Amniotic stem cell (primary cell): Measurements from ENCODE around the gene IL10RB.
"Not testable (repeated sequence)": the region's sequence is repeated elsewhere in the genome, so short reads cannot be mapped to it uniquely, and the experiment has no call there.

Experiments
- DNase-seq: peaks from one replicate; lab custom pipeline; 2025; lab: John Stamatoyannopoulos, UW

Gene IL10RB

DNA sequence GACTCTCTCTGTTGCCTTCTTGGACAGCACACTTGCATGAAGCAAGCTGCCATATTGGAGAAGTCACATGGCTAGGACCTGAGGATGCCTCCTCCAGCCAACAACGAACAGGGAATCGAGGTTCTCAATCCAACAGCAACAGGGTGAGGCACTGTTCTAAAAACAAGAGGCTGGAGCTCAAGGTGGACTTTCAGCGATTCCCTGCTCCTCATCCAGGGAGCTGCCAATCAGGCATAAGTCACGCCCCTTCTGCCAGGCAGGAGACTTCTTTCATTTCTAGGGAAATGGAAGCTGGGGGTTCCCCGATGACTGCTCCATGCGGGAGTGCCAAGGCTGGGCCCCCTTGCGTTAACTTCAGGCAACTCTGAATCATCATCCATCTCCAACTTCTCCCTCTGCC lies 35.9 kb downstream of the IL10RB start:
- no peak for DNase-seq

DNA sequence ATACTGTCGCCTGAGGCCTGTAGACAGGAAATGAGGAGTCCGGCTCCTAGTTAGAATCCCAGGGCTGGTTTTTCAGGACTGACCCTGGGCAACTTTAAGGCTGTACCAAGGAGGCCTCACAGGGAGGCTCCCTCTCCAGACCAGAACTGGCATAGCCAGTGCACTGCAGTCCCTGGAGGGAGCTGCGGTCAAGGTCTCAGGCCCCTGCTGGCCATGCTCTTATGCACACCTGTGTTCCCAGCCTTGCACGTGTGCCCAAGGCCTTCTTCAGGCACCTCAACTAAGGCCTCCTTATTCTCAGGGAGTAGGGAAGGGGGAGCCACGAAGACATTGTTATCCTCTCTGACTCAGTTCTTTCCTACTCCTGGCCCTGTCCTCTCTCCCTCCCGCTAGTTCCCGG lies 36.6 kb downstream of the IL10RB start:
- DNase-seq = no peak

DNA sequence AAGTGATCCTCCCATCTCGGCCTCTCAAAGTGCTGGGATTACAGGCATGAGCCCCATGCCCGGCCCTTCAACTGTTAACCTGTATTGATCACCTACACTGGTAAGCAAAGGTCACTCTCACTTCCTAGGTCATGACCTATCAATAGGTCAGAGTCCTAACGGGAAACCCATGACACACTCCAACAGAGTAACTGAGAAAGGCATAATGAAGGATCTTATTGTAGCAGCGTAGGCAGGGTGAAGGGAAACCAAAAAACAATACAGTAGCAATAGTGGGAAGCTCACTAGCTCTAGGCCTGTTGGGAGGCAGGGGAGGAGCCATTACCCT lies 39.1 kb downstream of the IL10RB start:
- DNase-seq = no peak

DNA sequence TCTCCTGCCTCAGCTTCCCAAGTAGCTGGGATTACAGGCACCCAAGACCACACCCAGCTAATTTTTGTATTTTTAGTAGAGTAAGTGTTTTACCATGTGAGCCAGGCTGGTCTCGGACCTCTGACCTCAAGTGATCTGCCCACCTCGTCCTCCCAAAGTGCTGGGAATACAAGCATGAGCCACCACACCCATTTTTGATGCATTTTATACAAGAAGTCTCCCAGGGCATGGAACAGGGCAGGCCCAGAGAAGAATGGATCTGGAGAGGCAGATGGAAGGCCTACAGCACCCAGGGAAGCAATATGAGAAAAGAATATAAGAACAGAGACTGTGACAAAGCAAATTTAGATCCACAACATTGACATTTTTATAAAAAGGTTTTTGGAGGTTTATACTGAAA lies 39.8 kb downstream of the IL10RB start:
- DNase-seq = no peak

DNA sequence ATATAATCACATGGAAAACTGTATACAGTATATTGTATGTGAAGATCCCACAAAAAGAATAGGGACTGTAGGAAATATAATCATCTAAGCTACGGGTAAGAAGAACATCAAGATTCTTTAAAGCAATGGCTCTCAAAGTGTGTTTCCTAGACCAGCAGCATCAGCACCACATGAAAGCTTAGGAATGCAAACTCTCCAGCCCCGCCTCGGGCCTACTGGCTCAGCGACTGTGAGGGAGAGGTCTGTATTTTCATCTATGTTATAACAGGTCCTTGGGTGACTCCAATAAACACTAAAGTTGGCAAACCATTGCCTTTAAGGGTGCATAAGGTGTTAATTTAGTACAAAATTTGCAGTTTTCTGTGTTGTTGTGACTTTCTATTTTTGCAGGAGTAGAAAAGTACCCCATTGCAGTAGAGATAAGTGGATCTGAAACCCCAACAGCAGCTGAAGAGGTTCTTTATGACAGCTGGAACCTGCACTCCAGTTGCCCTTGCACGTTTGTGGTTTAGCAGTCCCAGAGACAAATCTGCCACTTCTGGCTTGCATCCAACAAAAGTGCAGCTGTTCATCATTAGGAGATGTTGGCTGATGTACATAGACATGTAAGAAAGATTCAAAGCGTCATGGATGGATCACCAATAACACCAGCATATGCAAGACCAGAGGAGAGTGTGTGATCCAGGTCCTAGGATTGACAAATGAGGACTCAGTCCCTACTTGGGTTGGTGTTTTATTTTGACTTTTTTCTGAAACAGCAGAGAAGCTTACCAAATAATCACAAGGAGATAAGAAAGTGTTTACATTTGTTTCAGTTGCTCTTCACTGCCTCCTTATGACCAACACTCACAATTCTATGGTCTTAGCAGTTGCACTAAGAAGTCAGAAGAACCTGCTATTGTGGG lies 42.7 kb downstream of the IL10RB start:
- no peak for DNase-seq

DNA sequence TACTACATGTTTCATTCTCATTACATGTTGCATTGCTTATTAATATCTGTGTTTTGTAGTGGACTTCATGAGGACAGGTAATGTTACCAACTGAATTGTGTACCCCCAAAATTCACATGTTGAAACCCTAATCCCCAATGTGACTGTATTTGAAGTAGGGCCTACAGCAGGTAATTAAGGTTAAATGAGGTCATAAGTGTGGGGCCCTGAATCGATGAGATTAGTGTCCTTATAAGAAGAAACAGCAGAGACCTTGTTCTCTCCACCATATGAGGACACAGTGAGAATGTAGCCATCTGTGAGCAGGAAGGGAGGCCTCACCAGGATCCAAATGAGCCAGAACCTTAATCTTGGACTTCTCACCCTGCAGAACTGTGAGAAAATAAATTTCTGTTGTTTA lies 43.6 kb downstream of the IL10RB start:
- DNase-seq = no peak

DNA sequence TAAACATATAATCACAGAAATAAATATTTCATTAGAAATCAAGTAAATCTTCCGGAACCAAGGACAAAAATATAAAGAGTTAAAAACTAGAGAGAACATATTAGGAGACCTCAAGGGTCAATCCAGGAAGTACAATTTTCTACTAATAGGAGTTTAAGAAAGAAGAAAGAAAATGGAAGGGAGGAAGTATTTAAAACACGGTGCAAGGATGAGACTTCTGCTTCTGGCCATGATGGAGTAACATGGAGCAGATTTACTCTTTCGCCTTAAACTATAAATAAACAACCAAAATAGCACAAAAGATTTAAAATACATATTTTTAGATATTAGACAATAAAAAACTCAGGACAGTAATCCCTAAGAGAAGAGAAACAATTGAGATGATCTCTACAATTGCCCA lies 46.0 kb downstream of the IL10RB start:
- no peak for DNase-seq

DNA sequence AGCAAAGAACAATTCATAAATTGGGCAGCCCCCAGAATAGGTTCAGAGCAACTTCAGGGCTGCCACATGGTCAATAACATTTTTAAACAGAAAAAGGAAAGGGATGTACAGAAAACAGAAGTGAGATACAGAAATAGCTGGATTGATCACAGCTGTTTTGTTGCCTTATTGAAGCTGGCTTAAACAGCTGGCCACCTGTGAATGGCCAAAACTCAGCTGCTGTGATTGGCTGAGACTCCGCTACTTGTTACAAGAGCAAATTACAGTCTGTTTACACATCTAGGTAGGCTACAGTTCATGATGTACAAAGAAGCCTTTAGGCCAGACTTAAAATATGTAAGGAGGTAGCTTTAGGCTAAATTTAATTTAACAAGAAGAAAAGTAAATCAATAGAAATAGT lies 47.0 kb downstream of the IL10RB start:
- no peak for DNase-seq

DNA sequence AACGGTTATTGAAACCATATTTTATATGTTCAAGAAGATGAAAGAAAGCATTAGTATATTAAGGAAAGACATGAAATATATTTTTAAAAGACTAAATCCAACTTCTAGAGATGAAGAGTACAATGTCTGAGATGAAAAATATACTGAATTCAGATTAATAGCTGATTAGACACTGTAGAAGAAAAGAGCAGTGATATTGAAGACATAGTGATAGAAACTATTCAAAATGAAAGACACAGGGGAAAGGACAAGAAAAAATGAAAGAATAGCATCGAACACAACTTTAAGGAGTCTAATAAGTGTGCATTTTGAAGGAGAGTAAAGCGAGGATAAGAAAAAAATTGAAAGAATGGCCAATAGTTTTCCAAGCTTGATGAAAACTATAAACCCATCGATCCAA lies 47.4 kb downstream of the IL10RB start:
- no peak for DNase-seq

DNA sequence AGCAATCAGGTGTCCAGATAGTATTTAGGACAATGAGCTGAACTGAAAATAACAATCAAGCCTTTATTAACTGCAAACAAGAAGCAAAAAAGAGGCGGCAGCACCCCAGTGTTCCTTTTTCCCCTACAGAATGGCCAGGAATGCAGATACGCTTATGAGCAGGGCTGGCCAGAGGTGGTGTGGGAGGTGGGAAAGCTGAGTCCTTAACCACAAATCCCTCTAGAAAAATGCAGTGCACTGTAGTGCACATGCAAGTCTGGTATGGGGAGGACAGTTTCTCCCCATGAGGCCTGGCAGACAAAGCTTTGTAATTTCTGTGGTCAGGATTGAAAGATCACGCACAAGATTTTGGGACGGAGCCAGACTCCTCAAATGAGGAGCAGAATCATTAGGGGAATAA lies 47.9 kb downstream of the IL10RB start:
- DNase-seq = no peak

DNA sequence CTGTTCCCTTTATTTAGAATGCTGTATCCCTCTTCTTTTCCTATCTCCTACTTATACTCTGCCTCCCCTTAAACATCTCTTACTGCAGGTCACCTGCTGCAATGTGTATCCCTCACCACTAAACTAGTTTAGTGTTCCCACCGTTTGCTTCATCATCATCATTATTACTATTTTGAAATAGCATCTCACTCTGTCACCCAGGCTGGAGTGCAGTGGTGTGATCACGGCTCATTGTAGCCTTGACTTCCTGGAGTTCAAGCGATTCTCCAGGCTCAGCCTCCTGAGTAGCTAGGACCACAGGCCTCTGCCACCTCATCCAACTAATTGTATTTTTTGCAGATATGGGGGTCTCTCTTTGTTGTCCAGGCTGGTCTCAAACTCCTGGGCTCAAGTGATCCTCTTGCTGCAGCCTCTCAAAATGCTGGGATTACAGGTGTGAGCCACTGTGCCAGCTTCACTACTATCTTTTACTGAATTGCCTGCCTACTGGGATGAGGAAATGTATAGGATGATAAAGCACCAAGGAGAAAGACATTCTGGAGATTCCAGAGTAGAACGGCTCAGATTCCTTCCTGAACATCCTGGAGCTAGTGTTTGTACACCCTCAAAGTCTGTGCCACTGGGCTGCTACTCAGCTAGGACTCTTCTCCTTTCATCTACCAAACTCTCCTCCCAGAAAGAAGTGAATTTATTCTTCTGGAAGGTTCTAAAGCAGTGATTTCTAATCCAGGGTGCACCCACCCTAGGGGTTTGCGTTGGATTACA lies 50.0 kb downstream of the IL10RB start:
- no peak for DNase-seq

DNA sequence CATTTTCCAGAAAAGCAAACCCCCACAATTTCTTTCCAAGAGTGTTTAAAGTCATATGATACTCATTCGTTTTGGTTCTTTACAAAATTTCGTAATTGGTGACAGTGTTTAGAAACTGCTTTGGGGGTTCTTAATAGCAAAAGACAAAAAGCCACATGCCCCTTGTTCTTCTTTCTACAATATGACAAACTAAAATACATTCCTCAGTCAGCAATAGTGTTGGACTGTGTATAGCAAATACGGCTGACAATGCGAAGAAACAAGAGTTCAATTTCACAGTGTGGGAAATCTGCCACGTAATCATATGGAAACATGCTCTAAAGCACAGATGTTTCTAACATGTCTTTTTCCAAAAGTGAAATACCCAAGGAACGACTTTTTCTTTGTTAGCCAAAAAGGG lies 51.0 kb downstream of the IL10RB start:
- no peak for DNase-seq

DNA sequence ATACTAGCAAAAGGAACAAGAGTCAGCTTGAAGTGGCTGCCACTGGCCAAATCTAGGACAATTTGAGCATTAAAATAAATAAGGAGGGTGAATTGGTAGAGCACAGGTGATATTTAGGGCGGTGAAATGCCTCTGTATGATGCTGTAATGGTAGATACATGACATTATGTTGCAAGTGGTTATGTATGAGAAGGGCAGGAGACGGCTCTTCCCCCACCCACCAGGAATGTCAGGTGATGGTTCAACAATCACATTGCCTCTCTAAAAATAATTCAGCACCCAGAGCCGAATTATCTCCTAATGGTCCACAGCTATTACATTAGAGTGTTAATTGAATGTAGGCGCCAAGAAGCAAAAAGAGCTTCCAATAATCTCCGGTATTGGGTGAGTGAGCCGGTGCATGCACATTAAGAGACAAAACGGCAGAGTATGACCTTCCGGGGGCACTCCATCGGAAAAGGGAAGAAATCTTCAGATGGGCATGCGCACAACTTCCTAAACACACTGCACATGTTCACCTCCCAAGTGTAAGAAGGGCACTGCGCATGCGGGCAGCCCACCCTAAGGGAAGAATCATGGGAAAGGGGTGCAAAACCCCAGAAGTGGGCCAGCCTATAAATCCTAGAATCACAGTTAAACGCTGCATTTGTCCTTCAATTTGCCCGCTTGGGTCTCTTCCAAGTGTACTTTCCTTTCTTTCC lies 51.8 kb downstream of the IL10RB start:
- no peak for DNase-seq

DNA sequence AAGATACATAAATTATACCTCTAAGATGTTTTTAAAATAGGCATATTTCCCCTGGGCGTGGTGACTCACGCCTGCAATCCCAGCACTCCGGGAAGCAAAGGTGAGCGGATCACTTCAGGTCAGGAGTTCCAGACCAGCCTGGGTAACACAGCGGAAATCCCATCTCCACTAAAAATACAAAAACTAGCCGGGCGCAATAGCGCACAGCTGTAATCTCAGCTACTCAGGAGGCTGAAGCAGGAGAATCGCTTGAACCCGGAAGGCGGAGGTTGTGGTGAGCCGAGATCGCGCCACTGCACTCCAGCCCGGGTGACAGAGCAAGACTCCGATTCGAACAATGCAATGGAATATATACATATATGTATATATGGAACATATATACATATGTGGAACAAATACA lies 54.8 kb downstream of the IL10RB start:
- DNase-seq = not testable (repeated sequence)

DNA sequence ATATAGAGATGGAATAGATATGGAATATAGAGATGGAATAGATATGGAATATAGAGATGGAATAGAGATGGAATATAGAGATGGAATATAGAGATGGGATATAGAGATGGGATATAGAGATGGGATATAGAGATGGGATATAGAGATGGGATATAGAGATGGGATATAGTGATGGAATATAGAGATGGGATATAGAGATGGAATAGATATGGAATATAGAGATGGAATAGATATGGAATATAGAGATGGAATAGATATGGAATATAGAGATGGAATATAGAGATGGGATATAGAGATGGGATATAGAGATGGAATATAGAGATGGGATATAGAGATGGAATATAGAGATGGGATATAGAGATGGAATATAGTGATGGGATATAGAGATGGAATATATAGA lies 57.4 kb downstream of the IL10RB start:
- DNase-seq = not testable (repeated sequence)

DNA sequence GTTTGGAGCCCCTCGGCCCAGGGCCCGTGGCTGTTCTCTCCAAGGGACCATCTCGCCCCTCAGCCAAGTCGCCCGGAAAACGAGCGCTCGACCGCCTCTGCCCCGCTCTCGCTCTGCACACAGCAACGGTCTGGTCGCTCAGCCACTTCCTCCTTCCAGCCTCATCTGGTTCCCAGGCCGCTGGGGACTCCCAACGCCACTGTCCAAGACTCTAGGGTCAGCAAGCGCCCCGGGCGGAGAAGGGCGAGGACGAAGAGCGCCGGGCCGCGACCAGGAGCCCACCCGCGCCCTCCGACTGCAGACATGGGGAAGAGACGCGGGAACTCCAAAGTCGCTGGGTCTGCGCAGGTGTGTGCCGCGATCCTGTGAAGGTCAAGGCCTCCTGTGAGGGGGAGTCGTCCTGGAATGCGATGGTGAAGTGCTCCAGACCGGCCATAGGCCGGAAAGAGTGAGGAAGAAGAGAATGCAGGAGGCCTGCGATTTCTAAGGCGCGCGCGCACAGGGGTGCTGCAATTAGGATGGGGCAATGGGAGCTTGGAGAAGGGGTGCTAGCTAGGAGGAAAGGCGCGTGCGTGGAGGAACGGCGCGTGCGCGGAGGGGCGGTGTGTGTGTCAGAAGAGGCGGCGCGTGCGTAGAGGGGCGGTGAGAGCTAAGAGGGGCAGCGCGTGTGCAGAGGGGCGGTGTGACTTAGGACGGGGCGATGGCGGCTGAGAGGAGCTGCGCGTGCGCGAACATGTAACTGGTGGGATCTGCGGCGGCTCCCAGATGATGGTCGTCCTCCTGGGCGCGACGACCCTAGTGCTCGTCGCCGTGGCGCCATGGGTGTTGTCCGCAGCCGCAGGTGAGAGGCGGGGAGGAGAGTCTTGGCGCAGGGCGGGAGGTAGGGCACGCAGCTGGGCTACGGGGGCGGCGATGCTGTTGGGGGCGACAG lies 58.4 kb downstream of the IL10RB start, which contains the start of gene IFNAR1:
Gene IFNAR1, plus strand, starts transcription at position 680 of the 931 bp plus-strand sequence. Its CDS starts 86 bp downstream, at position 766.
- peak; percentile 98 for DNase-seq

DNA sequence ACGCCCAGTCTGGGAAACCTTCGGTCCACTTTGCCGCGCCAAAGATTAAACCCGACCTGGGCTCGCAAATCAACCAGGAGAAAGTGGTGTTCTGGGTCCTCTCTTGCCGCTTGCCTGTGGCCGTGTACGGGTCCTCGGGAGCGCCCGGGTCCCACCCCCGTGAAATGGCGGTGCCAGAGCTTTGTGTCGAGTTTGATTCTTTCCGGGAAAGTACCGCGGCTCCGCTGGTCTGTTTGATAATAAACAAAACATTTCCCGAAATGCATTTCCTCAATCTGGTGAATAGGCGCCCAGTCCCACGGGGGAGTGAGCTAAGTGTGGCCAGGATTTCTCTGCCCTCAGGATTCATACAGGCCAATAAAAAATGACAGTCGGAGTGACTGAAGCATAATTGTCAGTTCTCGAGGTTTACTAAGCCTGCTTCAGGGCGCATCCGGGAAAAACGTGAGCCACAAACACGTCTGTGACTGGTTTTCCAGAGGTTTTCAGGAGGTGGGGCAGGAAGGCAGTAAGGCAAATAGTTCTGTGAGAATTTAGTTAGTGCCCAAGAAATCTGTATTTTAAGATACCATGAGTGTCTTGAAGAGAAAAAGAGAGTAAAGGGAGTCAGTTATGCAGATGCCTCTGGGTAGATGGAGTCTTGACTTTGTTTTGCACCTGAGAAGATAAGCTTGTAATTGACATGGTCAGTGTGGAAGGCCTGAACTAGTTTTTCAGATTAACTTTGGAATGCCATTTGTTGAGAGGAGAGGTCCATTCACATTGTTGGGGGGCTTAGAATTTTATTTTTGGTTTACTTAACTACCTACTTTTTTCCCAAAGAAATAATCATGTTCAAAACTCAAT lies 59.3 kb downstream of the IL10RB start:
- DNase-seq = peak; percentile 43

DNA sequence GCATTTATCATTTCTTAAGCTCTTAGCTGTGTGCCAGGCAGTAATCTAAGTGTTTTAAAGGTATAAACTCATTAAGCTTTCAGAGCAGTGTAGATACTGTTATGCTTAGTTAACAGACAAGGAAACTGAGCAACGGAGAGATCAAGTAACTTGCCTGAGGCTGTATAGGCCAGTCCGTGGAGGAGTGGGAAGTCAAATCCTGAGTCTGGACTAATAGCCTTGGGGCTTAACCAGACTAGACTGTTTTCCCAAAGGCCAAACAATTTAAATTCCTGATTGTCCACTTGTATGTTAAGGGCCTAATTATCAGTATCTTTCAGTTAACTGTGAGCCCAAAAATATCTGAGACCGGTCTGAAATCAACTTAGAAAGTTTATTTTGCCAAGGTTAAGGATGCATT lies 61.2 kb downstream of the IL10RB start:
- DNase-seq = no peak

DNA sequence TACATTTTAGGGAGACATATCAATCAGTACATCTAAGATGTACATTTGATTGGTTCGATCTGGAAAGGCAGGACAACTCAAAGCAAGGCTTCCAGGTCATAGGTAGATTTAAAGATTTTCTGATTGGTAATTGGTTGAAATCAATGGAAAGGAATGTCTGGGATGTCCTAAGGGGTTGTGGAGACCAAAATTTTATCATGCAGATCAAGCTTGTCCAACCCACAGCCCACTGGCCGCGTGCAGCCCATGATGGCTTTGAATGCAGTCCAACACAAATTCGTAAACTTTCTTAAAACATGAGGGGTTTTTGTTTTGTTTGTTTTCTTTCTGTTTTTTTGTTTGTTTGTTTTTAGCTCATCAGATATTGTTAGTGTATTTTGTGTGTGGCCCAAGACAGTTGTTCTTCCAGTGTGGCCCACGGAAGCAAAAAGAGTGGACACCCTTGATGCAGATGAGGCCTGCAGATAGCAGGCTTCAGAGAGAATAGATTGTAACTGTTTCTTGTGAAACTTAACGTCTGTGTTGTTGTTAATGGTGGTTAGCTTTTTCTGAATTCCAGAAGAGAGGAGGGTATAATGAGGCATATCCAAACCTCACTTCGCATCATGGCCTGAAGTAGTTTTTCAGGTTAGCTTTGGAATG lies 61.7 kb downstream of the IL10RB start:
- DNase-seq = no peak

DNA sequence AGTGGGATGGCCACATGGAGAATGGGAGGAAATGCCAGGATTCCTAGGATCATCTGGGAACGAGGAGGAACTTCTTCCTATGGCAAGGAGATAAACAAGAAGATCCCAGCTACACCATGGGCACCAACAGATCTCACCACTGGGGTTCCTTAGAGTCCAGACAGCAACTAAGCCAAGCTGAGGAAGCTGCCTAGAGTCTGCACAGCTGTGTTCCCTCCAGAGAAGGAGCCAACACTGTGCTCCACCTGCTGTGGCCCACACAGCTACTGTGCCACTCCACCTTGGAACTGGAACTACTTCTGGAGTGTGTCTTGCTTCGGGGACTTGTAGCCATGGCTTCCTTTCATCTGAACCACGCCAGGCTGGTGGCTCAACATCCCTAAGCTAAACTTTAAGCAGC lies 64.6 kb downstream of the IL10RB start:
- DNase-seq = no peak
